Hypothalamus (tissue), 51 donors: ENCODE data around the gene TKTL2.

Experiments used
- DNase-seq, 51 donors: peaks; one replicate each; lab custom pipeline; 2025; lab: John Stamatoyannopoulos, UW

Gene TKTL2, protein sequence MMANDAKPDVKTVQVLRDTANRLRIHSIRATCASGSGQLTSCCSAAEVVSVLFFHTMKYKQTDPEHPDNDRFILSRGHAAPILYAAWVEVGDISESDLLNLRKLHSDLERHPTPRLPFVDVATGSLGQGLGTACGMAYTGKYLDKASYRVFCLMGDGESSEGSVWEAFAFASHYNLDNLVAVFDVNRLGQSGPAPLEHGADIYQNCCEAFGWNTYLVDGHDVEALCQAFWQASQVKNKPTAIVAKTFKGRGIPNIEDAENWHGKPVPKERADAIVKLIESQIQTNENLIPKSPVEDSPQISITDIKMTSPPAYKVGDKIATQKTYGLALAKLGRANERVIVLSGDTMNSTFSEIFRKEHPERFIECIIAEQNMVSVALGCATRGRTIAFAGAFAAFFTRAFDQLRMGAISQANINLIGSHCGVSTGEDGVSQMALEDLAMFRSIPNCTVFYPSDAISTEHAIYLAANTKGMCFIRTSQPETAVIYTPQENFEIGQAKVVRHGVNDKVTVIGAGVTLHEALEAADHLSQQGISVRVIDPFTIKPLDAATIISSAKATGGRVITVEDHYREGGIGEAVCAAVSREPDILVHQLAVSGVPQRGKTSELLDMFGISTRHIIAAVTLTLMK

DNA sequence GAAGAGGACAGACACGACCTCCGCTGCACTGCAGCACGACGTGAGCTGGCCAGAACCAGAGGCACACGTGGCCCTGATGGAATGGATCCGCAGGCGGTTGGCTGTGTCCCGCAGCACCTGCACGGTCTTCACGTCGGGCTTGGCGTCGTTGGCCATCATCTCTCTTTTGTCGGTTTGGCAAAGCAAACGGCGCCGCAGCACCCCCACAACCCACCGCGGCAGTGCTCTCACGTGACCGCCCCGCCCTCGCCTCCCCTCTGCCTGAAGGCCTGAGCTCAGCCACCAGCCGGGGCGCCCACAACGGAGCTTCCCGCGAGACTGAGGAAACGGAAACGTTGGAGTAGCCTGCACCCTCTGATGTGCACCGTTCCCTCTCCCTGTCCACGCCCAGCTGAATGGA is at the start of gene TKTL2:
Gene TKTL2 (minus strand): TSS at position 179 of the 400 bp plus-strand sequence. CDS start 20 bp downstream, at position 159.
- no peak for DNase-seq

- DNase-seq, result no peak
These were observed 41.6 kb upstream of the TKTL2 start for GRCh38 chr4:163515198-163515597.

- DNase-seq, result no peak
These were observed 31.8 kb upstream of the TKTL2 start for GRCh38 chr4:163505374-163505773.

- DNase-seq, result no peak
These were observed 27.0 kb upstream of the TKTL2 start for GRCh38 chr4:163500586-163500985.

- no peak for DNase-seq
These were observed 22.3 kb upstream of the TKTL2 start for GRCh38 chr4:163495900-163496299.

GRCh38 chr4:163494360-163495241 is 21.0 kb upstream of the TKTL2 start, which contains the start of gene TMA16:
Gene TMA16 (plus strand): TSS chr4:163494690. CDS start chr4:163494802, 112 bp downstream.
- DNase-seq, result peak in 50 of 51 donors; percentile 37 to 88 (median 68)

GRCh38 chr4:163493643-163494359 is 20.2 kb upstream of the TKTL2 start:
- DNase-seq, result peak in 3 of 51 donors; percentile 2 to 8 (median 7)

DNA sequence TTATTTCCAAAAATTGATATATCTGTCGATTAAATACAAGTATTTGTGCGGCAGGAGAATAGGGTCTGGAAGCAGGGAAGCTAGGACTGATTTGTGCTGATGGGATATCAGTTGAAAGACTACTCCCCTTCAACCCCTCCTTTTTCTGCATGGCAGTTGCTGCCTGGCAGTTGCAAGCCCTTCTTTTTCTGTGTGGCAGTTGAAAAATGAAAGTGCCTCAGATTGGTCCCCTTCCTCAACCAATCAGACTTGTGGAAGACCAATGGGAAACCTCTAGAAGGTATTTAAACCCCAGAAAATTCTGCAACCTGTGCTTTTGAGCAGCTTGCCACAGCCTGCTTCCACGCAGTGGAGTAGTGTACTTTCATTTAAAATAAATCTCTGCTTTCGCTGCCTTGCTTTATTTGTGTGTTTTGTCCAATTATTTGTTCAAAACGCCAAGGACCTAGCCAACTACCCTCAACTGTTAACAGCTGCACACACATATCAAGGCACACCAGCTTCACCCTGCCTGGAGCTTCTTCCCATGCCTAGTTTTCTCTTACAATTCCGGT is 19.5 kb upstream of the TKTL2 start:
- peak in 1 of 51 donors; percentile 1 for DNase-seq

- no peak for DNase-seq
These were observed 16.4 kb upstream of the TKTL2 start for GRCh38 chr4:163489929-163490328.

- DNase-seq, result no peak
These were observed 12.8 kb upstream of the TKTL2 start for GRCh38 chr4:163486321-163486720.

DNA sequence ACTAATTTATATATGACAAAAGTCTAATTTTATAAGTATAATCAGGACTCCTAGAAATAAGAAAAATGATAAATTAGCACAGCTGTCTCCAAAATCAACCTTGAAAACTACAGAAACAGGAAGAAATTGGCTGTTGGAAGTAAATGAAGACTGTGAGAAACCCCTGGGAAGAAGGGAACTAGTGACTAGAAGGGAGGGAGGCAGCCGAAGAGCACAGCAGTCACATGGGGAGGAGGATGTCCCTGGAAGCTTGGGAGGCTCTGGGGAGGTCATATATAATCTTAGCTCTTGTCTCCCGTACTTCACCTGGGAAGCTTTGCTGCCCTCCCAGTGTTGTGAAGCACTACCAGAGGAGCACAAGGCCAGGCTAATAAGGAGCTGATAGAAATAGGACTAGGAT is 12.0 kb upstream of the TKTL2 start:
- no peak for DNase-seq

DNA sequence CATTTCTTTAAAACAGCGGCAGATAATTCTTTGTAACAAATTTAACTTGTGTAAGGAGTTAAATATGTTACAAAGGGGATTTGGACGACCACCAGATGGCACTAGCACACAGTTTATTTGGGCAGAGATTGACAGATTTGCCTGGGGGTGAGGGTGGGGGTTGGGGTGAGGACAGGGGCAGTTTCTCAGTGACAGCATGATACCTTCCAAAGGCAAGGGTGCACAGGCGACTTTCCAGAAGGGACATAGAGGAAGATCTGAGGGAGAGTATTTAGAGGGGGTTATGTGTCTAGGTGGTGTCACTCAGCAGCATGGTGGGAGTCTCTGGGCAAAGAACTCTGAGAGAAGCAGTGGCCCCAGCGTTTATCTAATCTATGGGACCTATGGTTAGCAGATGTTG is 11.4 kb upstream of the TKTL2 start:
- peak in 24 of 51 donors; percentile 2 to 44 (median 18) for DNase-seq

DNA sequence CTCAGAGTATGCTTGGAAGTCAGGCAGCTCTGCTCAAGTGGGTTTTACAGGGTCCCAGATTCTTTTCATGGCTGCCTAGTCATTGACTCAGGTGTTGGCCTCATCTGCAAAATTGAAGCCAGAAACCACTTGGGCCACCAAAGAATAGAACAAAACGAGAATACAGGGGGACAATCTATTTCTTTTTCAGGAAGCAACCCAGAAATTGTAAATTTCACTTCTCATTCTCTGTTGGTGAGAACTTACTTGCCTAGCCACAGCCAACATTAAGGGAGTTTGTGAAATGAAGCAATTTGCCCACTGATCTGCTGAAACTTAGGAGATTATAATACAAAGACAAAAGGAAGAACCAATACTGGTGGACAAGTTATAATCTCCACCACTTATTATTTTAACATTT is 8.6 kb upstream of the TKTL2 start:
- DNase-seq, result no peak

DNA sequence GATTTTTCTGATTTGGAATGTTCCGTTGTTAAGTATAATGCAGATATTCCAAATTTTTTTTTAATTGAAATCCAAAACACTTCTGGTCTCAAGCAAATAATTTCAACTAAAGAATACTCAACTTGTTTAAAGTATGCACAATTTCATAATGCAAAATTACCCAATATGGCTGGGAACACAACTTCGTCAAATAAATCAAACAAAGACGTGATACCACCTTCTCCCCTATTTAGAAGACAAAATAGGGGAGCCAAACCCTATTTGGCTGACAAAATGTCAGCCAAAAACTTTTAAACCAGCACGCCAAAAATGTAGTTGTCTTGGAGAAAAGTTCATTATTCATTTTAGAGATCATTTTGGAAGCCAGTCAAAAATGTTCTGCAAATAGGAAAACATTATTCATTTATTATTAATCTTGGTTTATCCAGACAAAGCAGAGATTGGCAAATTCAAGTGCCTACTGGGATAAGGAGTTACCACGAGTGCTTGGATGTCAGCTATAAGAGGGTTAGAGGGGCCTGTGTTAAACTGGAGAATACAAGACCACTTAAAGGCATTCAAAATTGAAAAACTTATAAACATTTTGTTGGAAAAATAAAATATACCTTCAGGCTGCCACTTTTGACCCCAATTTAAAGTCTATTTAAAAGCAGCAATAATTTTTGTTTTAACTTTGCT is 3.3 kb upstream of the TKTL2 start:
- DNase-seq, result no peak

- DNase-seq, result no peak
These were observed 473 bp upstream of the TKTL2 start for GRCh38 chr4:163474027-163474426.

DNA sequence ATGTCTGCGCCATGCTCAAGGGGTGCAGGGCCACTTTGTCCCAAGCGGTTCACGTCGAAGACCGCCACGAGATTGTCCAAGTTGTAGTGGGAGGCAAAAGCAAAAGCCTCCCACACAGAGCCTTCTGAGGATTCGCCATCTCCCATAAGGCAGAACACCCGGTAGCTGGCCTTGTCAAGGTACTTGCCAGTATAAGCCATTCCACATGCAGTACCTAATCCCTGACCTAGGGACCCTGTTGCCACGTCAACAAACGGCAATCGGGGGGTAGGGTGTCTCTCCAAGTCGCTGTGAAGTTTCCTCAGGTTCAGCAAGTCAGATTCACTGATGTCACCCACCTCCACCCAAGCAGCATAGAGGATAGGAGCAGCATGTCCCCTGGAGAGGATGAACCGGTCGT is 424 bp downstream of the TKTL2 start:
- no peak for DNase-seq

- DNase-seq, result no peak
These were observed 3.2 kb downstream of the TKTL2 start for GRCh38 chr4:163470391-163470790.

- DNase-seq, result no peak
These were observed 6.3 kb downstream of the TKTL2 start for GRCh38 chr4:163467082-163467770.

DNA sequence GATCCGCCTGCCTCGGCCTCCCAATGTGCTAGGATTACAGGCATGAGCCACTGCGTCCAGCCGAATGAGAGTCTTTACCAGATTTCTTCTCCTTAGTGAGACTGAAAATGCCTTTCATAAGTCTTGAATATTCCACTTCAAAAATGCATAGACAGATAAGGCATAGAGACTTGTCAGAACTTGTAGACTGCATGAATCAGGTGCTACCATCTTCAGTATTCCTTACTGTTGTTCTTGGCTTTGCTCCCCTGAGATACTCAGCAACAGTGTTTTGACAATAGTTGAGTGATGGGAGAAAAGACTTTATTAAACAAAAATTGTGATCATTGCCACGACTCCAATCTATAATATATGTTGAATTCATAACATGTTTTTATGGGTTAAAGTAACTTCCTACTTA is 11.0 kb downstream of the TKTL2 start:
- DNase-seq, result no peak
